SK-N-SH (cell line): ENCODE data around the gene RPS6KA2. TPM values are rescaled to one million over a fixed set of nuclear protein-coding genes. Genes with fewer than 3 reads are reported as not detected.
A peak's percentile ranks its signal among the peaks of the same experiment; 100 is the strongest.

Experiments used
- CTCF ChIA-PET: fragments of 300-600, 350-600 bp; formaldehyde crosslinking; extraction: SDS; loops from one replicate; lab custom pipeline; 2021; lab: Yijun Ruan, JAX
- POLR2A ChIA-PET: fragments of 350-600 bp; sonication (Branson Sonifier 250); formaldehyde crosslinking; extraction: SDS; loops from one replicate; lab custom pipeline; 2020; ENCODE audit warnings: antibody characterized with exemption, inconsistent platforms; lab: Yijun Ruan, JAX
- DNase-seq: peaks from one replicate; pipeline ENCODE4 v3.0.0; 2012
- H2AFZ ChIP-seq: fragments of 200-600 bp; sonication (generic); 2 replicates; pipeline ENCODE4 v1.8.1; 2016; ENCODE audit warnings: antibody characterized with exemption, mild to moderate bottlenecking, low read depth
- H3F3A ChIP-seq: fragments of 200-600 bp; sonication (generic); replicated peaks from 2 replicates; pipeline ENCODE3; 2016; ENCODE audit warnings: antibody characterized with exemption, mild to moderate bottlenecking; ENCODE audit not compliant: insufficient read depth
- H3K27ac ChIP-seq, 2 experiments: fragments of 200-500 bp in 1 of 2; fragments of 200-600 bp in 1 of 2; sonication (Bioruptor generic) in 1 of 2; sonication (generic), shearing (Covaris generic) in 1 of 2; 2 replicates each; pipeline versions ENCODE4 v1.5.1 to v1.6.1; 2014 to 2016; ENCODE audit warnings: low read depth in 2 of 2, inconsistent platforms in 1 of 2, low read length in 1 of 2, mild to moderate bottlenecking in 1 of 2, mixed read lengths in 1 of 2
- H3K27me3 ChIP-seq: fragments of 200-600 bp; sonication (generic), shearing (Covaris generic); 2 replicates; pipeline ENCODE4 v1.6.1; 2016; ENCODE audit warnings: mixed run types; ENCODE audit not compliant: insufficient read depth
- H3K36me3 ChIP-seq, 2 experiments: fragments of 200-500 bp in 1 of 2; fragments of 200-600 bp in 1 of 2; sonication (Bioruptor generic) in 1 of 2; sonication (generic) in 1 of 2; replicated peaks in 1 of 2; 2 replicates each; pipeline versions ENCODE3 to v1.5.1; 2014 to 2016; ENCODE audit warnings: low read length in 1 of 2, mild to moderate bottlenecking in 1 of 2; ENCODE audit not compliant: insufficient read depth in 2 of 2, control insufficient read depth in 1 of 2
- H3K4me1 ChIP-seq, 2 experiments: fragments of 200-500 bp in 1 of 2; fragments of 200-600 bp in 1 of 2; sonication (Bioruptor generic) in 1 of 2; sonication (generic), shearing (Covaris generic) in 1 of 2; 2 replicates each; pipeline versions ENCODE4 v1.5.1 to v1.6.1; 2014 to 2016; ENCODE audit warnings: low read depth in 1 of 2, low read length in 1 of 2, mixed run types in 1 of 2; ENCODE audit not compliant: insufficient read depth in 2 of 2, control insufficient read depth in 1 of 2
- H3K4me2 ChIP-seq: fragments of 200-600 bp; sonication (generic), shearing (Covaris generic); 2 replicates; pipeline ENCODE4 v1.6.1; 2017; ENCODE audit warnings: mixed run types
- H3K4me3 ChIP-seq, 2 experiments: fragments of 200-500 bp in 1 of 2; fragments of 200-600 bp in 1 of 2; sonication (Bioruptor generic) in 1 of 2; sonication (generic), shearing (Covaris generic) in 1 of 2; 2 replicates each; pipeline versions ENCODE4 v1.5.1 to v1.8.1; 2014 to 2016; ENCODE audit warnings: low read depth in 2 of 2, inconsistent platforms in 1 of 2, low read length in 1 of 2, mild to moderate bottlenecking in 1 of 2, mixed read lengths in 1 of 2, moderate library complexity in 1 of 2
- H3K79me2 ChIP-seq: fragments of 200-600 bp; sonication (generic); 2 replicates; pipeline ENCODE4 v1.8.1; 2017; ENCODE audit warnings: mild to moderate bottlenecking; ENCODE audit not compliant: insufficient read depth
- H3K9ac ChIP-seq: fragments of 200-600 bp; sonication (generic); 2 replicates; pipeline ENCODE4 v1.6.1; 2017; ENCODE audit warnings: mixed run types
- H3K9me2 ChIP-seq: fragments of 200-600 bp; sonication (generic); 2 replicates; pipeline ENCODE4 v1.6.1; 2017; ENCODE audit warnings: mixed run types
- H3K9me3 ChIP-seq: fragments of 200-600 bp; sonication (generic); 2 replicates; pipeline ENCODE4 v1.6.1; 2017; ENCODE audit warnings: mixed run types, mild to moderate bottlenecking, moderate library complexity
- H4K20me1 ChIP-seq: fragments of 200-600 bp; sonication (generic); 2 replicates; pipeline ENCODE4 v1.6.1; 2017; ENCODE audit warnings: mild to moderate bottlenecking, mixed run types; ENCODE audit not compliant: insufficient read depth
- CHD2 ChIP-seq: fragments of 150-350 bp; IDR thresholded peaks from 2 replicates; pipeline ENCODE4 v1.6.1; 2018; ENCODE audit warnings: low read length; ENCODE audit not compliant: partially characterized antibody
- EP300 ChIP-seq, 2 experiments: IDR thresholded peaks; 2 replicates each; pipeline versions ENCODE4 v1.4.0 to v1.6.1; 2012; ENCODE audit warnings: borderline replicate concordance in 1 of 2, low read depth in 1 of 2, low read length in 1 of 2
- EZH2phosphoT487 ChIP-seq: fragments of 200-600 bp; sonication (generic); IDR thresholded peaks from 2 replicates; pipeline ENCODE4 v1.6.1; 2017; ENCODE audit warnings: low read depth, mixed run types, mild to moderate bottlenecking, antibody characterized with exemption, moderate library complexity, borderline replicate concordance
- FOXJ3 ChIP-seq: sonication (generic); formaldehyde crosslinking; IDR thresholded peaks from 2 replicates; pipeline ENCODE4 v1.5.1; 2020; ENCODE audit warnings: mild to moderate bottlenecking, missing genetic modification reagents
- GATA2 ChIP-seq: sonication (generic); formaldehyde crosslinking; IDR thresholded peaks from 2 replicates; pipeline ENCODE4 v1.5.0; 2020; ENCODE audit warnings: mild to moderate bottlenecking, missing genetic modification reagents
- MEF2A ChIP-seq: IDR thresholded peaks from 2 replicates; pipeline ENCODE4 v1.4.0; 2012; ENCODE audit warnings: low read depth, borderline replicate concordance
- NFIC ChIP-seq: IDR thresholded peaks from 2 replicates; pipeline ENCODE4 v1.4.0; 2012; ENCODE audit warnings: borderline replicate concordance
- POLR2AphosphoS5 ChIP-seq: IDR thresholded peaks from 2 replicates; pipeline ENCODE4 v1.6.1; 2012; ENCODE audit warnings: low read depth, low read length
- RAD21 ChIP-seq: IDR thresholded peaks from 2 replicates; pipeline ENCODE4 v1.6.1; 2012; ENCODE audit warnings: mild to moderate bottlenecking, low read length
- RCOR1 ChIP-seq: fragments of 150-350 bp; IDR thresholded peaks from 2 replicates; pipeline ENCODE4 v1.6.1; 2017; ENCODE audit warnings: antibody characterized with exemption, low read length
- TAF1 ChIP-seq: IDR thresholded peaks from 2 replicates; pipeline ENCODE4 v1.6.1; 2012; ENCODE audit warnings: low read depth, mild to moderate bottlenecking, low read length, moderate library complexity, borderline replicate concordance
- TEAD4 ChIP-seq: IDR thresholded peaks from 2 replicates; pipeline ENCODE4 v1.4.0; 2012; ENCODE audit warnings: mild to moderate bottlenecking, borderline replicate concordance; ENCODE audit not compliant: insufficient read depth
- WGBS: methylation state at CpG from one replicate; pipeline ENCODE4 v1.1.6; 2017; ENCODE audit warnings: low lambda C conversion rate; 5-methylcytosine and 5-hydroxymethylcytosine counted together
- polyA plus RNA-seq, 3 experiments: library from polyadenylated mRNA; depleted of rRNA; stranded (reverse); fragments of >200 nt; gene quantifications; 2 replicates each; pipeline ENCODE4 v1.2.3, GENCODE V29; 2012
- TF ChIP-seq, protein P1 (sequence below): IDR thresholded peaks from 2 replicates; pipeline ENCODE4; 2012
- TF ChIP-seq, protein P2 (sequence below): IDR thresholded peaks from 2 replicates; pipeline ENCODE4 v1.4.0; 2012; ENCODE audit warnings: low read depth
- TF ChIP-seq, protein P3 (sequence below): IDR thresholded peaks from 2 replicates; pipeline ENCODE4 v1.4.0; 2012; ENCODE audit warnings: low read depth, borderline replicate concordance
- TF ChIP-seq, protein P4 (sequence below): IDR thresholded peaks from 2 replicates; pipeline ENCODE4 v1.4.0; 2012; ENCODE audit warnings: low read depth, borderline replicate concordance

RPS6KA2 gene
- polyA plus RNA-seq, 1 of the 3 experiments (the other 2 are of a cell fraction) = 59.5 TPM

DNA sequence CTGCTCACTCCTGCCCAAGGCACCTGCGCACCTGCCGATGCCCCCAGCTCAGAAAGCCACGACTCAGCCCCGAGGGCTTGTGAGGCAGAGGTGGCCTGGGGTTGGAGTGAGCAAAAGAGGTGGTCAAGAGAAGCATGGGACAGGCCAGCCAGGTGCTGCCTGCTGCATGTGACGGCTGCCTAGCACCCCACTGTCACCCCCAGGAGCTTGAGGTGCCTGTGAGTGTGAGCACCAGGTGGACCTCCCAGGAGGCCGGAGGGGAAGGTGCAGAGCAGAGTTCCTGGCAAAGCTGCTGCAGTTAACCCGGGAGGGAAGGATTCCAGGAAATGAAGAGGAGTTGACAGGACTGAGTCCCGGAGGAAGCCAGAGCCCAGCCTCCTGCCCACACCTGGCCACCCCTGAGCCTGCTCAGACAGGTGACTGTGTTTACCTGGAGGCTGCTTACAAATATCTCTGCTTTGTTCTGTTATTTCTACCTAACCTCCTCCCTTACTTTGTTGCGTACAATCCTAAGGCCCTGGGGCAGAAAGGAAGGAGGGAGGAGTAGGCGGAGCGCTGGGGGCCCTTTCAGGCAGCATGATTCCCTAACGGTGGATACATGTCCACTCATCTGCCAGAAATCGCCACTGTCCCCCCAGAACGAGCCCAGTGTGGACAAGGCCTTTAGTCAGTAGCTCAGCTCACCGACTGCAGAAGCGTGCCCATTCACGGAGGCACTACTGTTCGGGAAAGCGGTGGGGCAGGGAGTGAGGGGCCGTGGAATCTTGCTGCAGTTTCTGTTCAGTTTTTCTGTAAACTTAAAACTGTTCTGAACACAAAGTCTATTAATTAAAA is 156.8 kb downstream of the RPS6KA2 start:
- CTCF ChIA-PET = interaction anchor here (0.7 to 1.5 kb wide), 5 partner anchors 9 to 150 kb away, joined by 3 to 4 read pairs (median 3); no protein-coding TSS in a partner anchor
- H3K9ac ChIP-seq = no peak overlapping the region
- H3K27ac ChIP-seq = peak overlapping the region in 1 of 2 experiments; percentile 31; a peak in 1 of 4 replicates
- 88% methylated on average over 20 of the region's 20 CpGs for WGBS
- no peaks in the 10 kb centered on the region for H3K9me2 ChIP-seq
- no peak overlapping the region for H3K4me3 ChIP-seq
- H3K9me3 ChIP-seq = no peaks in the 10 kb centered on the region
- H3K36me3 ChIP-seq = peaks cover 12 to 27% of the 10 kb centered on the region in 2 experiments
- H2AFZ ChIP-seq = no peak overlapping the region
- peaks cover 6 to 67% of the 10 kb centered on the region in 2 experiments; a peak in 3 of 4 replicates for H3K4me1 ChIP-seq
- no peak for DNase-seq
- H4K20me1 ChIP-seq = no peaks in the 10 kb centered on the region
- POLR2A ChIA-PET = no interaction called here
- TF ChIP-seq CHD2 (no peak), NFIC (no peak), GATA2 (no peak), POLR2AphosphoS5 (no peak), EP300 (IDR thresholded peaks at IDR 0.05; ENCODE audit: borderline replicate concordance in 1 of 2, low read depth in 1 of 2, low read length in 1 of 2) (no peak), EZH2phosphoT487 (no peak), RAD21 (no peak), MEF2A (no peak), TAF1 (no peak), FOXJ3 (CRISPR knock-in tag) (no peak), RCOR1 (no peak), TEAD4 (no peak)
- TF ChIP-seq, protein P1, sequence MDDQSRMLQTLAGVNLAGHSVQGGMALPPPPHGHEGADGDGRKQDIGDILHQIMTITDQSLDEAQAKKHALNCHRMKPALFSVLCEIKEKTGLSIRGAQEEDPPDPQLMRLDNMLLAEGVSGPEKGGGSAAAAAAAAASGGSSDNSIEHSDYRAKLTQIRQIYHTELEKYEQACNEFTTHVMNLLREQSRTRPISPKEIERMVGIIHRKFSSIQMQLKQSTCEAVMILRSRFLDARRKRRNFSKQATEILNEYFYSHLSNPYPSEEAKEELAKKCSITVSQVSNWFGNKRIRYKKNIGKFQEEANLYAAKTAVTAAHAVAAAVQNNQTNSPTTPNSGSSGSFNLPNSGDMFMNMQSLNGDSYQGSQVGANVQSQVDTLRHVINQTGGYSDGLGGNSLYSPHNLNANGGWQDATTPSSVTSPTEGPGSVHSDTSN = no peak
- TF ChIP-seq, protein P2, sequence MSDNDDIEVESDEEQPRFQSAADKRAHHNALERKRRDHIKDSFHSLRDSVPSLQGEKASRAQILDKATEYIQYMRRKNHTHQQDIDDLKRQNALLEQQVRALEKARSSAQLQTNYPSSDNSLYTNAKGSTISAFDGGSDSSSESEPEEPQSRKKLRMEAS = no peak
- TF ChIP-seq, protein P3, sequence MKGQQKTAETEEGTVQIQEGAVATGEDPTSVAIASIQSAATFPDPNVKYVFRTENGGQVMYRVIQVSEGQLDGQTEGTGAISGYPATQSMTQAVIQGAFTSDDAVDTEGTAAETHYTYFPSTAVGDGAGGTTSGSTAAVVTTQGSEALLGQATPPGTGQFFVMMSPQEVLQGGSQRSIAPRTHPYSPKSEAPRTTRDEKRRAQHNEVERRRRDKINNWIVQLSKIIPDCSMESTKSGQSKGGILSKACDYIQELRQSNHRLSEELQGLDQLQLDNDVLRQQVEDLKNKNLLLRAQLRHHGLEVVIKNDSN = no peak
- TF ChIP-seq, protein P4, sequence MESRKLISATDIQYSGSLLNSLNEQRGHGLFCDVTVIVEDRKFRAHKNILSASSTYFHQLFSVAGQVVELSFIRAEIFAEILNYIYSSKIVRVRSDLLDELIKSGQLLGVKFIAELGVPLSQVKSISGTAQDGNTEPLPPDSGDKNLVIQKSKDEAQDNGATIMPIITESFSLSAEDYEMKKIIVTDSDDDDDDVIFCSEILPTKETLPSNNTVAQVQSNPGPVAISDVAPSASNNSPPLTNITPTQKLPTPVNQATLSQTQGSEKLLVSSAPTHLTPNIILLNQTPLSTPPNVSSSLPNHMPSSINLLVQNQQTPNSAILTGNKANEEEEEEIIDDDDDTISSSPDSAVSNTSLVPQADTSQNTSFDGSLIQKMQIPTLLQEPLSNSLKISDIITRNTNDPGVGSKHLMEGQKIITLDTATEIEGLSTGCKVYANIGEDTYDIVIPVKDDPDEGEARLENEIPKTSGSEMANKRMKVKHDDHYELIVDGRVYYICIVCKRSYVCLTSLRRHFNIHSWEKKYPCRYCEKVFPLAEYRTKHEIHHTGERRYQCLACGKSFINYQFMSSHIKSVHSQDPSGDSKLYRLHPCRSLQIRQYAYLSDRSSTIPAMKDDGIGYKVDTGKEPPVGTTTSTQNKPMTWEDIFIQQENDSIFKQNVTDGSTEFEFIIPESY = no peak
- no peaks in the 10 kb centered on the region for H3K27me3 ChIP-seq
- no peak overlapping the region for H3K4me2 ChIP-seq
- no peaks in the 10 kb centered on the region for H3K79me2 ChIP-seq
- H3F3A ChIP-seq = peaks cover 16% of the 10 kb centered on the region
